GM23338 (cell line): Measurements from ENCODE around the gene CLSTN2. TPM values are rescaled to one million over a fixed set of nuclear protein-coding genes. Genes with fewer than 3 reads are reported as not detected.

Experiments
- ATAC-seq: fragments of 200-7000 bp; cut with Tn5 transposase; 3 replicates; pipeline ENCODE4 v1.9.1; 2020
- DNase-seq: peaks from one replicate; pipeline ENCODE4 v3.0.0-alpha.2; 2015; ENCODE audit warnings: low spot score
- H2AFZ ChIP-seq: fragments of 200-600 bp; sonication (generic); 2 replicates; pipeline ENCODE4 v1.8.0; 2016; ENCODE audit warnings: antibody characterized with exemption, mild to moderate bottlenecking, moderate library complexity
- H3F3A ChIP-seq: fragments of 200-600 bp; sonication (generic); replicated peaks from 2 replicates; pipeline ENCODE4 v1.8.0; 2017; ENCODE audit warnings: antibody characterized with exemption, mixed run types, low read depth
- H3K27ac ChIP-seq: fragments of 200-600 bp; sonication (generic); 2 replicates; pipeline ENCODE4 v1.6.1; 2016; ENCODE audit warnings: low read depth
- H3K27me3 ChIP-seq: fragments of 200-600 bp; sonication (generic); 2 replicates; pipeline ENCODE4 v1.8.0; 2016; ENCODE audit warnings: mild to moderate bottlenecking, mixed run types, moderate library complexity; ENCODE audit not compliant: insufficient read depth
- H3K36me3 ChIP-seq: fragments of 200-600 bp; sonication (generic); 2 replicates; pipeline ENCODE4 v1.8.0; 2016; ENCODE audit warnings: mild to moderate bottlenecking; ENCODE audit not compliant: insufficient read depth
- H3K4me1 ChIP-seq: fragments of 200-600 bp; sonication (generic); 2 replicates; pipeline ENCODE4 v1.8.0; 2016; ENCODE audit warnings: mild to moderate bottlenecking, moderate library complexity; ENCODE audit not compliant: insufficient read depth
- H3K4me2 ChIP-seq: fragments of 200-600 bp; sonication (generic); 2 replicates; pipeline ENCODE4 v1.7.1; 2017; ENCODE audit warnings: mixed run types
- H3K4me3 ChIP-seq: fragments of 200-600 bp; sonication (generic); 2 replicates; pipeline ENCODE4 v1.6.1; 2016; ENCODE audit warnings: mixed run types
- H3K79me2 ChIP-seq: fragments of 200-600 bp; sonication (generic); replicated peaks from 2 replicates; pipeline ENCODE4 v1.8.0; 2017; ENCODE audit warnings: mild to moderate bottlenecking; ENCODE audit not compliant: insufficient read depth
- H3K9me2 ChIP-seq: fragments of 200-600 bp; sonication (generic); 2 replicates; pipeline ENCODE4 v1.8.0; 2017; ENCODE audit not compliant: insufficient read depth
- H4K20me1 ChIP-seq: fragments of 200-600 bp; sonication (generic); replicated peaks from 2 replicates; pipeline ENCODE4 v1.8.0; 2017; ENCODE audit warnings: mild to moderate bottlenecking; ENCODE audit not compliant: insufficient read depth
- H3K27ac Mint-ChIP-seq: 2 replicates; pipeline ENCODE4 v1.8.0; 2020; ENCODE audit warnings: inconsistent platforms, mild to moderate bottlenecking, moderate library complexity, mixed read lengths
- H3K27me3 Mint-ChIP-seq: 3 replicates; pipeline ENCODE4 v1.8.0; 2022; ENCODE audit warnings: low read depth, mild to moderate bottlenecking, moderate library complexity, mixed read lengths, inconsistent platforms; ENCODE audit not compliant: insufficient read depth, poor library complexity
- H3K36me3 Mint-ChIP-seq: 3 replicates; pipeline ENCODE4 v1.8.0; 2021; ENCODE audit warnings: low read depth, mild to moderate bottlenecking, inconsistent platforms, moderate library complexity, mixed read lengths
- H3K4me1 Mint-ChIP-seq: 3 replicates; pipeline ENCODE4 v1.8.0; 2020; ENCODE audit warnings: mild to moderate bottlenecking, inconsistent platforms, mixed read lengths
- H3K4me3 Mint-ChIP-seq: 3 replicates; pipeline ENCODE4 v1.8.0; 2021; ENCODE audit warnings: moderate library complexity, mild to moderate bottlenecking, inconsistent platforms, mixed read lengths
- H3K9me3 Mint-ChIP-seq: 3 replicates; pipeline ENCODE4 v1.8.0; 2020; ENCODE audit warnings: moderate library complexity, mild to moderate bottlenecking, inconsistent platforms, mixed read lengths
- CREB1 ChIP-seq: fragments of 250-450 bp; sonication (Bioruptor Pico); IDR thresholded peaks from 2 replicates; pipeline ENCODE4 v1.5.0; 2020; ENCODE audit warnings: low read depth, mild to moderate bottlenecking, moderate library complexity
- EZH2 ChIP-seq: fragments of 200-600 bp; sonication (generic); IDR thresholded peaks from one replicate; pipeline ENCODE4 v1.8.0; 2017; ENCODE audit warnings: antibody characterized with exemption, mild to moderate bottlenecking, low read depth; ENCODE audit not compliant: unreplicated experiment
- EZH2phosphoT487 ChIP-seq: fragments of 200-600 bp; sonication (generic); IDR thresholded peaks from one replicate; pipeline ENCODE4 v1.8.1; 2018; ENCODE audit warnings: antibody characterized with exemption; ENCODE audit not compliant: unreplicated experiment
- JUNB ChIP-seq: IDR thresholded peaks from one replicate; pipeline ENCODE4 v1.6.1; 2016; ENCODE audit warnings: antibody characterized with exemption; ENCODE audit not compliant: unreplicated experiment
- NANOG ChIP-seq: IDR thresholded peaks from 2 replicates; pipeline ENCODE4 v1.6.1; 2016; ENCODE audit warnings: antibody characterized with exemption, borderline replicate concordance
- POLR2AphosphoS5 ChIP-seq: IDR thresholded peaks from 2 replicates; pipeline ENCODE4 v1.6.1; 2016; ENCODE audit warnings: antibody characterized with exemption, low read depth
- STAT1 ChIP-seq: IDR thresholded peaks from one replicate; pipeline ENCODE4 v1.6.1; 2016; ENCODE audit warnings: antibody characterized with exemption; ENCODE audit not compliant: unreplicated experiment
- ZNF114 ChIP-seq: fragments of 250-450 bp; sonication (Bioruptor Pico); IDR thresholded peaks from 2 replicates; pipeline ENCODE4 v1.5.0; 2020; ENCODE audit warnings: mild to moderate bottlenecking, moderate library complexity
- ZNF331 ChIP-seq: fragments of 250-450 bp; sonication (Bioruptor Pico); IDR thresholded peaks from 2 replicates; pipeline ENCODE4 v1.5.0; 2020; ENCODE audit warnings: low read depth, mild to moderate bottlenecking, moderate library complexity
- ZNF462 ChIP-seq: fragments of 250-450 bp; sonication (Bioruptor Pico); IDR thresholded peaks from 2 replicates; pipeline ENCODE4 v1.5.0; 2020; ENCODE audit warnings: mild to moderate bottlenecking, moderate library complexity
- polyA plus RNA-seq: library from polyadenylated mRNA; unstranded; fragments of >200 nt; fragmentation: Nextera tagmentation; extraction: Ambion mirVana; gene quantifications from 2 replicates; pipeline ENCODE4 v1.2.1, GENCODE V29; 2016
- total RNA-seq: library from RNA; depleted of rRNA; stranded (reverse); fragments of >200 nt; shearing (Covaris generic); gene quantifications from 2 replicates; pipeline ENCODE4 v1.2.3, GENCODE V29; 2014
- TF ChIP-seq, protein P1 (sequence below): IDR thresholded peaks from 2 replicates; pipeline ENCODE4 v1.6.1; 2016; ENCODE audit warnings: antibody characterized with exemption
- TF ChIP-seq, protein P2 (sequence below): IDR thresholded peaks from one replicate; pipeline ENCODE4 v1.6.1; 2018; ENCODE audit warnings: antibody characterized with exemption; ENCODE audit not compliant: unreplicated experiment
- TF ChIP-seq, protein P3 (sequence below), 2 experiments: fragments of 200-600 bp in 1 of 2; sonication (generic) in 1 of 2; conservative IDR thresholded peaks; 2 replicates each; pipeline versions ENCODE4 v1.5.1 to v1.6.1; 2016 to 2017; ENCODE audit warnings: antibody characterized with exemption in 2 of 2, low read depth in 2 of 2, mild to moderate bottlenecking in 2 of 2, moderate library complexity in 1 of 2

The CLSTN2 gene
- total and polyA plus RNA-seq, 2 experiments from 2014 or later: 0.11 to 0.83 TPM

- H3K36me3 Mint-ChIP-seq: no peaks in the 10 kb centered on the region
- Histone ChIP-seq H3F3A (no peaks in the 10 kb centered on the region), H3K9me2 (peaks cover 2% of the 10 kb centered on the region; the same call in 1 of the 2 replicates), H4K20me1 (no peaks in the 10 kb centered on the region), H3K4me1 (peaks cover 8% of the 10 kb centered on the region; the same call in 1 of the 2 replicates), H2AFZ (no peak overlapping the region), H3K4me3 (no peak overlapping the region), H3K27ac (no peak overlapping the region), H3K4me2 (no peak overlapping the region), H3K79me2 (no peaks in the 10 kb centered on the region), H3K36me3 (no peaks in the 10 kb centered on the region), H3K27me3 (no peaks in the 10 kb centered on the region)
- no peak for DNase-seq
- TF ChIP-seq EZH2 (no peak), NANOG (no peak), CREB1 (CRISPR knock-in tag) (no peak), ZNF114 (CRISPR knock-in tag) (no peak), ZNF331 (CRISPR knock-in tag) (no peak), JUNB (no peak), STAT1 (no peak), POLR2AphosphoS5 (no peak), EZH2phosphoT487 (no peak), ZNF462 (no peak)
- TF ChIP-seq, protein P1, sequence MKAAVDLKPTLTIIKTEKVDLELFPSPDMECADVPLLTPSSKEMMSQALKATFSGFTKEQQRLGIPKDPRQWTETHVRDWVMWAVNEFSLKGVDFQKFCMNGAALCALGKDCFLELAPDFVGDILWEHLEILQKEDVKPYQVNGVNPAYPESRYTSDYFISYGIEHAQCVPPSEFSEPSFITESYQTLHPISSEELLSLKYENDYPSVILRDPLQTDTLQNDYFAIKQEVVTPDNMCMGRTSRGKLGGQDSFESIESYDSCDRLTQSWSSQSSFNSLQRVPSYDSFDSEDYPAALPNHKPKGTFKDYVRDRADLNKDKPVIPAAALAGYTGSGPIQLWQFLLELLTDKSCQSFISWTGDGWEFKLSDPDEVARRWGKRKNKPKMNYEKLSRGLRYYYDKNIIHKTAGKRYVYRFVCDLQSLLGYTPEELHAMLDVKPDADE: no peak
- TF ChIP-seq, protein P2, sequence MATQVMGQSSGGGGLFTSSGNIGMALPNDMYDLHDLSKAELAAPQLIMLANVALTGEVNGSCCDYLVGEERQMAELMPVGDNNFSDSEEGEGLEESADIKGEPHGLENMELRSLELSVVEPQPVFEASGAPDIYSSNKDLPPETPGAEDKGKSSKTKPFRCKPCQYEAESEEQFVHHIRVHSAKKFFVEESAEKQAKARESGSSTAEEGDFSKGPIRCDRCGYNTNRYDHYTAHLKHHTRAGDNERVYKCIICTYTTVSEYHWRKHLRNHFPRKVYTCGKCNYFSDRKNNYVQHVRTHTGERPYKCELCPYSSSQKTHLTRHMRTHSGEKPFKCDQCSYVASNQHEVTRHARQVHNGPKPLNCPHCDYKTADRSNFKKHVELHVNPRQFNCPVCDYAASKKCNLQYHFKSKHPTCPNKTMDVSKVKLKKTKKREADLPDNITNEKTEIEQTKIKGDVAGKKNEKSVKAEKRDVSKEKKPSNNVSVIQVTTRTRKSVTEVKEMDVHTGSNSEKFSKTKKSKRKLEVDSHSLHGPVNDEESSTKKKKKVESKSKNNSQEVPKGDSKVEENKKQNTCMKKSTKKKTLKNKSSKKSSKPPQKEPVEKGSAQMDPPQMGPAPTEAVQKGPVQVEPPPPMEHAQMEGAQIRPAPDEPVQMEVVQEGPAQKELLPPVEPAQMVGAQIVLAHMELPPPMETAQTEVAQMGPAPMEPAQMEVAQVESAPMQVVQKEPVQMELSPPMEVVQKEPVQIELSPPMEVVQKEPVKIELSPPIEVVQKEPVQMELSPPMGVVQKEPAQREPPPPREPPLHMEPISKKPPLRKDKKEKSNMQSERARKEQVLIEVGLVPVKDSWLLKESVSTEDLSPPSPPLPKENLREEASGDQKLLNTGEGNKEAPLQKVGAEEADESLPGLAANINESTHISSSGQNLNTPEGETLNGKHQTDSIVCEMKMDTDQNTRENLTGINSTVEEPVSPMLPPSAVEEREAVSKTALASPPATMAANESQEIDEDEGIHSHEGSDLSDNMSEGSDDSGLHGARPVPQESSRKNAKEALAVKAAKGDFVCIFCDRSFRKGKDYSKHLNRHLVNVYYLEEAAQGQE: no peak
- TF ChIP-seq, protein P3, sequence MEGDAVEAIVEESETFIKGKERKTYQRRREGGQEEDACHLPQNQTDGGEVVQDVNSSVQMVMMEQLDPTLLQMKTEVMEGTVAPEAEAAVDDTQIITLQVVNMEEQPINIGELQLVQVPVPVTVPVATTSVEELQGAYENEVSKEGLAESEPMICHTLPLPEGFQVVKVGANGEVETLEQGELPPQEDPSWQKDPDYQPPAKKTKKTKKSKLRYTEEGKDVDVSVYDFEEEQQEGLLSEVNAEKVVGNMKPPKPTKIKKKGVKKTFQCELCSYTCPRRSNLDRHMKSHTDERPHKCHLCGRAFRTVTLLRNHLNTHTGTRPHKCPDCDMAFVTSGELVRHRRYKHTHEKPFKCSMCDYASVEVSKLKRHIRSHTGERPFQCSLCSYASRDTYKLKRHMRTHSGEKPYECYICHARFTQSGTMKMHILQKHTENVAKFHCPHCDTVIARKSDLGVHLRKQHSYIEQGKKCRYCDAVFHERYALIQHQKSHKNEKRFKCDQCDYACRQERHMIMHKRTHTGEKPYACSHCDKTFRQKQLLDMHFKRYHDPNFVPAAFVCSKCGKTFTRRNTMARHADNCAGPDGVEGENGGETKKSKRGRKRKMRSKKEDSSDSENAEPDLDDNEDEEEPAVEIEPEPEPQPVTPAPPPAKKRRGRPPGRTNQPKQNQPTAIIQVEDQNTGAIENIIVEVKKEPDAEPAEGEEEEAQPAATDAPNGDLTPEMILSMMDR (conservative IDR thresholded peaks at IDR 0.05; ENCODE audit: low read depth in 2 of 2): no peak
- no peak overlapping the region for H3K27ac Mint-ChIP-seq
- peaks cover 7% of the 10 kb centered on the region for H3K27me3 Mint-ChIP-seq
- ATAC-seq: no peak
- H3K4me1 Mint-ChIP-seq: peaks cover 18% of the 10 kb centered on the region
- no peak overlapping the region for H3K4me3 Mint-ChIP-seq
- H3K9me3 Mint-ChIP-seq: no peaks in the 10 kb centered on the region; the same call in 2 of the 3 replicates
Observed at GRCh38 chr3:140465988-140466387, 531.0 kb downstream of the CLSTN2 start.
